Limb (tissue), 2 donors: Measurements from ENCODE around the gene LRRFIP1.

ENCODE experiments used
- DNase-seq, 2 donors: peaks; one replicate each; pipeline ENCODE4 v3.0.0-alpha.2; 2016; ENCODE audit errors: extremely low spot score in 2 of 2

LRRFIP1 gene

GRCh38 chr2:237617587-237617982 lies 9.8 kb upstream of the LRRFIP1 start:
- no peak for DNase-seq

- DNase-seq = peak in 1 of 2 donors; percentile 79
Observed at GRCh38 chr2:237618449-237618848, 8.9 kb upstream of the LRRFIP1 start.

GRCh38 chr2:237623428-237624403 lies 3.7 kb upstream of the LRRFIP1 start:
- no peak for DNase-seq

- no peak for DNase-seq
Observed at GRCh38 chr2:237624565-237624964, 2.8 kb upstream of the LRRFIP1 start.

- no peak for DNase-seq
Observed at GRCh38 chr2:237625216-237625705, 2.1 kb upstream of the LRRFIP1 start.

GRCh38 chr2:237625777-237626176 lies 1.6 kb upstream of the LRRFIP1 start:
- DNase-seq = peak in 1 of 2 donors; percentile 46

- DNase-seq = no peak
Observed at GRCh38 chr2:237626813-237627440, 460 bp upstream of the LRRFIP1 start.

GRCh38 chr2:237628247-237629187 lies 1.1 kb downstream of the LRRFIP1 start:
- DNase-seq = no peak

- no peak for DNase-seq
Observed at GRCh38 chr2:237629188-237629534, 1.8 kb downstream of the LRRFIP1 start.

- DNase-seq = no peak
Observed at GRCh38 chr2:237629739-237630138, 2.4 kb downstream of the LRRFIP1 start.

GRCh38 chr2:237630216-237631000 lies 3.0 kb downstream of the LRRFIP1 start:
- DNase-seq = no peak

- no peak for DNase-seq
Observed at GRCh38 chr2:237631007-237631785, 3.8 kb downstream of the LRRFIP1 start.

GRCh38 chr2:237631801-237632585 lies 4.6 kb downstream of the LRRFIP1 start:
- DNase-seq = no peak

- DNase-seq = no peak
Observed at GRCh38 chr2:237633061-237633561, 5.7 kb downstream of the LRRFIP1 start.

GRCh38 chr2:237636578-237636977 lies 9.2 kb downstream of the LRRFIP1 start:
- no peak for DNase-seq

GRCh38 chr2:237637429-237638135 lies 10.2 kb downstream of the LRRFIP1 start:
- DNase-seq = no peak

GRCh38 chr2:237638176-237638575 lies 10.8 kb downstream of the LRRFIP1 start:
- no peak for DNase-seq
